OCI-LY1 (cell line): ENCODE results near the gene F9.

Experiments used
- EZH2 ChIP-seq: fragments of 200-600 bp; sonication (generic), shearing (Covaris generic); IDR thresholded peaks from 2 replicates; pipeline ENCODE4 v1.8.0; 2017; ENCODE audit warnings: borderline replicate concordance, mixed run types, mild to moderate bottlenecking, antibody characterized with exemption, low read length, moderate library complexity, mixed read lengths
- TF ChIP-seq, protein P1 (sequence below): fragments of 200-600 bp; sonication (generic), shearing (Covaris generic); IDR thresholded peaks from 2 replicates; pipeline ENCODE4 v1.5.1; 2017; ENCODE audit warnings: mild to moderate bottlenecking, antibody characterized with exemption, low read length, moderate library complexity, mixed read lengths

DNA sequence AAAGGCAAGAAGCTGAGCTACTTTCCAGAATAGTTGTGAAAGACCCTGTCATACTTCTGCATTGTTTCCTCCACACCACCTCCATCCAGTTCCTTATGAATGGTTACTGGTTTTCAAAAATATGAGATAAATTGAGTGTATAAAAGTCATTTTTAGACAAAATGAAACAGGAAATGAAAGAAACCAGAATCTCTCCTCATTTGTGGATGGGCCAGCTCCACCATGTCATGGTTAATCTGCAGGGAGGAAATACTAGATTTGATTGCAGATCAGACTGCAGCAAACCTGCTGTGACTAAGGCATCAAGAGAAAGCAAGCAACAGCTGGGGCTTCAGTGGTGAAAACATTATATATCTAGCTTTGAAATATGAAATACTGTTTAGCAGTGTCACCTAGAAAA is 23.8 kb downstream of the F9 start:
- TF ChIP-seq EZH2 = no peak
- TF ChIP-seq, protein P1, sequence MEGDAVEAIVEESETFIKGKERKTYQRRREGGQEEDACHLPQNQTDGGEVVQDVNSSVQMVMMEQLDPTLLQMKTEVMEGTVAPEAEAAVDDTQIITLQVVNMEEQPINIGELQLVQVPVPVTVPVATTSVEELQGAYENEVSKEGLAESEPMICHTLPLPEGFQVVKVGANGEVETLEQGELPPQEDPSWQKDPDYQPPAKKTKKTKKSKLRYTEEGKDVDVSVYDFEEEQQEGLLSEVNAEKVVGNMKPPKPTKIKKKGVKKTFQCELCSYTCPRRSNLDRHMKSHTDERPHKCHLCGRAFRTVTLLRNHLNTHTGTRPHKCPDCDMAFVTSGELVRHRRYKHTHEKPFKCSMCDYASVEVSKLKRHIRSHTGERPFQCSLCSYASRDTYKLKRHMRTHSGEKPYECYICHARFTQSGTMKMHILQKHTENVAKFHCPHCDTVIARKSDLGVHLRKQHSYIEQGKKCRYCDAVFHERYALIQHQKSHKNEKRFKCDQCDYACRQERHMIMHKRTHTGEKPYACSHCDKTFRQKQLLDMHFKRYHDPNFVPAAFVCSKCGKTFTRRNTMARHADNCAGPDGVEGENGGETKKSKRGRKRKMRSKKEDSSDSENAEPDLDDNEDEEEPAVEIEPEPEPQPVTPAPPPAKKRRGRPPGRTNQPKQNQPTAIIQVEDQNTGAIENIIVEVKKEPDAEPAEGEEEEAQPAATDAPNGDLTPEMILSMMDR = no peak
